H9 (cell line): ENCODE results near the gene ARSG. TPM values are rescaled to one million over a fixed set of nuclear protein-coding genes. Genes with fewer than 3 reads are reported as not detected.
"Not testable (repeated sequence)": the region's sequence is repeated elsewhere in the genome, so short reads cannot be mapped to it uniquely, and the experiment has no call there.

Source experiments
- DNase-seq: peaks from one replicate; pipeline ENCODE4 v3.0.0-alpha.2; 2017
- H2AFZ ChIP-seq: one replicate; pipeline ENCODE4 v1.6.1; 2013; ENCODE audit warnings: mild to moderate bottlenecking, low read length, control low read depth, moderate library complexity
- H2AK5ac ChIP-seq: 2 replicates; pipeline ENCODE4 v1.6.1; 2013; ENCODE audit warnings: low read length, control low read depth, mixed read lengths; ENCODE audit not compliant: insufficient read length
- H2BK120ac ChIP-seq: one replicate; pipeline ENCODE4 v1.6.1; 2013; ENCODE audit warnings: low read depth, mild to moderate bottlenecking, low read length, control low read depth, inconsistent platforms; ENCODE audit not compliant: poor library complexity, severe bottlenecking
- H2BK12ac ChIP-seq: 2 replicates; pipeline ENCODE4 v1.6.1; 2013; ENCODE audit warnings: low read length, control low read depth, mixed read lengths, low read depth; ENCODE audit not compliant: insufficient read length
- H2BK15ac ChIP-seq: 2 replicates; pipeline ENCODE4 v1.6.1; 2013; ENCODE audit warnings: low read depth, low read length, control low read depth
- H2BK20ac ChIP-seq: one replicate; pipeline ENCODE4 v1.6.1; 2013; ENCODE audit warnings: low read depth, mild to moderate bottlenecking, low read length, control low read depth, inconsistent platforms; ENCODE audit not compliant: poor library complexity, severe bottlenecking
- H2BK5ac ChIP-seq: 2 replicates; pipeline ENCODE4 v1.6.1; 2013; ENCODE audit warnings: low read length, control low read depth, mixed read lengths; ENCODE audit not compliant: insufficient read length
- H3K14ac ChIP-seq: 2 replicates; pipeline ENCODE4 v1.6.1; 2013; ENCODE audit warnings: low read length, control low read depth; ENCODE audit not compliant: insufficient read depth
- H3K18ac ChIP-seq: 2 replicates; pipeline ENCODE4 v1.6.1; 2013; ENCODE audit warnings: low read depth, mild to moderate bottlenecking, mixed read lengths, low read length, control low read depth; ENCODE audit not compliant: insufficient read length
- H3K23ac ChIP-seq: 2 replicates; pipeline ENCODE4 v1.6.1; 2013; ENCODE audit warnings: low read length, control low read depth, mixed read lengths, low read depth; ENCODE audit not compliant: insufficient read length
- H3K23me2 ChIP-seq: 2 replicates; pipeline ENCODE4 v1.6.1; 2013; ENCODE audit warnings: low read depth, mild to moderate bottlenecking, mixed read lengths, low read length, control low read depth; ENCODE audit not compliant: insufficient read length, poor library complexity, severe bottlenecking
- H3K27ac ChIP-seq: 2 replicates; pipeline ENCODE4 v1.5.1; 2013; ENCODE audit warnings: low read length, control low read depth, mixed read lengths, low read depth; ENCODE audit not compliant: insufficient read length
- H3K27me3 ChIP-seq: 2 replicates; pipeline ENCODE4 v1.6.1; 2013; ENCODE audit warnings: low read length, control low read depth, inconsistent platforms; ENCODE audit not compliant: insufficient read depth
- H3K4ac ChIP-seq: 2 replicates; pipeline ENCODE4 v1.6.1; 2013; ENCODE audit warnings: low read depth, mild to moderate bottlenecking, control low read depth, inconsistent platforms, low read length, moderate library complexity
- H3K4me1 ChIP-seq: 2 replicates; pipeline ENCODE4 v1.6.1; 2013; ENCODE audit warnings: low read length, control low read depth, inconsistent platforms; ENCODE audit not compliant: insufficient read depth
- H3K4me2 ChIP-seq: 2 replicates; pipeline ENCODE4 v1.6.1; 2013; ENCODE audit warnings: low read length, control low read depth, mixed read lengths; ENCODE audit not compliant: insufficient read length, insufficient read depth
- H3K56ac ChIP-seq: 2 replicates; pipeline ENCODE4 v1.6.1; 2013; ENCODE audit warnings: low read depth, mild to moderate bottlenecking, mixed read lengths, low read length, control low read depth; ENCODE audit not compliant: insufficient read length
- H3K79me1 ChIP-seq: 2 replicates; pipeline ENCODE4 v1.6.1; 2013; ENCODE audit warnings: low read depth, mild to moderate bottlenecking, moderate library complexity, low read length, control low read depth, inconsistent platforms; ENCODE audit not compliant: insufficient read depth, poor library complexity, severe bottlenecking
- H3K79me2 ChIP-seq: 2 replicates; pipeline ENCODE4 v1.6.1; 2013; ENCODE audit warnings: low read length, control low read depth, inconsistent platforms; ENCODE audit not compliant: insufficient read depth
- H3K9ac ChIP-seq: 2 replicates; pipeline ENCODE4 v1.6.1; 2013; ENCODE audit warnings: low read length, control low read depth, mixed read lengths; ENCODE audit not compliant: insufficient read length; ENCODE audit errors: extremely low read depth
- H3K9me3 ChIP-seq: one replicate; pipeline ENCODE4 v1.6.1; 2013; ENCODE audit warnings: low read depth, low read length, inconsistent platforms; ENCODE audit not compliant: control insufficient read depth
- H3T11ph ChIP-seq: one replicate; pipeline ENCODE4 v1.6.1; 2013; ENCODE audit warnings: mild to moderate bottlenecking, low read length, control low read depth, inconsistent platforms
- H4K20me1 ChIP-seq: one replicate; pipeline ENCODE4 v1.6.1; 2013; ENCODE audit not compliant: control insufficient read depth, insufficient read length, insufficient read depth
- H4K5ac ChIP-seq: 2 replicates; pipeline ENCODE4 v1.6.1; 2013; ENCODE audit warnings: low read depth, mild to moderate bottlenecking, mixed read lengths, low read length, control low read depth; ENCODE audit not compliant: insufficient read length
- H4K8ac ChIP-seq: replicated peaks from 2 replicates; pipeline ENCODE4 v1.6.1; 2013; ENCODE audit warnings: low read length, control low read depth, mixed read lengths, low read depth; ENCODE audit not compliant: insufficient read length
- H4K91ac ChIP-seq: 2 replicates; pipeline ENCODE4 v1.6.1; 2013; ENCODE audit warnings: low read depth, mild to moderate bottlenecking, moderate library complexity, mixed read lengths, low read length, control low read depth; ENCODE audit not compliant: insufficient read length
- H3K27ac Mint-ChIP-seq, 3 experiments: 2 replicates in 2 of 3; 3 replicates in 1 of 3; pipeline ENCODE4 v1.8.0; 2020 to 2021; ENCODE audit warnings: mixed read lengths in 3 of 3, mild to moderate bottlenecking in 1 of 3, moderate library complexity in 1 of 3
- H3K27me3 Mint-ChIP-seq: 2 replicates; pipeline ENCODE4 v1.8.0; 2021; ENCODE audit warnings: low read depth, mild to moderate bottlenecking, moderate library complexity, mixed read lengths
- H3K36me3 Mint-ChIP-seq, 3 experiments: 2 replicates in 2 of 3; 3 replicates in 1 of 3; pipeline ENCODE4 v1.8.0; 2020 to 2021; ENCODE audit warnings: low read depth in 3 of 3, mixed read lengths in 3 of 3; ENCODE audit not compliant: insufficient read depth in 1 of 3
- H3K4me1 Mint-ChIP-seq, 2 experiments: 2 replicates each; pipeline ENCODE4 v1.8.0; 2020; ENCODE audit warnings: mixed read lengths in 2 of 2
- H3K4me3 Mint-ChIP-seq, 2 experiments: 2 replicates in 1 of 2; 3 replicates in 1 of 2; pipeline ENCODE4 v1.8.0; 2020 to 2021; ENCODE audit warnings: mild to moderate bottlenecking in 2 of 2, mixed read lengths in 2 of 2, moderate library complexity in 1 of 2
- H3K9me3 Mint-ChIP-seq, 2 experiments: 2 replicates in 1 of 2; 3 replicates in 1 of 2; pipeline ENCODE4 v1.8.0; 2020; ENCODE audit warnings: mild to moderate bottlenecking in 2 of 2, mixed read lengths in 2 of 2, moderate library complexity in 1 of 2
- total RNA-seq: library from RNA; stranded (reverse); gene quantifications from 2 replicates; pipeline ENCODE4 v1.2.1, GENCODE V29; 2021

The ARSG gene
- total RNA-seq, 1 experiment from 2014 or later: 3.6 TPM

DNA sequence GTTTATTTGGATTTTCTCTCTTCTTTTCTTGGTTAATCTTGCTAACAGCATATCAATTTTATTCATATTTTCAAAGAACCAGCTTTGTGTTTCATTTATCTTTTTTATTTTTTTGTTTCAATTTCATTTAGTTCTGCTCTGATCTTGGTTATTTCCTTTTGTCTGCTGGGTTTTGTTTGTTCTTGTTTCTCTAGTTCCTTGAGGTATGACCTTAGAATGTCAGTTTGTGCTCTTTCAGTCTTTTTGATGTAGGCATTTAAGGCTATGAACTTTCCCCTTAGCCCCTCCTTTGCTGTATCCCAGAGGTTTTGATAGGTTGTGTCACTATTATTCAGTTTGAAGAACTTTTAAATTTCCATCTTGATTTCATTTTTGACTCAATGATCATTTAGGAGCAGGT is 123.6 kb downstream of the ARSG start:
- not testable (repeated sequence) for DNase-seq, H3K27ac Mint-ChIP-seq, H3K23ac ChIP-seq, H2AFZ ChIP-seq, H4K8ac ChIP-seq, H3K27me3 ChIP-seq, H2BK5ac ChIP-seq, H4K5ac ChIP-seq, H3K23me2 ChIP-seq, H3K79me1 ChIP-seq, H3K4ac ChIP-seq, H3K27ac ChIP-seq, H3T11ph ChIP-seq, H4K91ac ChIP-seq, H3K9me3 ChIP-seq, H3K4me2 ChIP-seq, H3K18ac ChIP-seq, H2BK20ac ChIP-seq, H2AK5ac ChIP-seq, H2BK120ac ChIP-seq, H2BK12ac ChIP-seq, H4K20me1 ChIP-seq, H2BK15ac ChIP-seq, H3K79me2 ChIP-seq, H3K4me1 ChIP-seq, H3K4me1 Mint-ChIP-seq, H3K56ac ChIP-seq, H3K14ac ChIP-seq, H3K4me3 Mint-ChIP-seq, H3K9ac ChIP-seq
- Mint-ChIP-seq H3K36me3 (peaks cover 21 to 41% (median 23%) of the 10 kb centered on the region in 3 experiments), H3K9me3 (peaks cover 36 to 48% of the 10 kb centered on the region in 2 experiments), H3K27me3 (peaks cover 14% of the 10 kb centered on the region)
